Prostate gland (tissue), 2 donors: ENCODE measurements around the gene CDC34.

Source experiments
- CTCF ChIP-seq, 4 experiments: fragments of 200-600 bp in 2 of 4; fragments of 450-650 bp in 2 of 4; sonication (generic) in 2 of 4; IDR thresholded peaks; 1 replicate in 3 of 4; 2 replicates in 1 of 4; pipeline ENCODE4 v1.5.1; 2016 to 2019; ENCODE audit warnings: antibody characterized with exemption in 4 of 4, mild to moderate bottlenecking in 2 of 4, moderate library complexity in 2 of 4
- POLR2A ChIP-seq: fragments of 450-650 bp; IDR thresholded peaks from one replicate; pipeline ENCODE4 v1.6.1; 2016; ENCODE audit warnings: antibody characterized with exemption, mild to moderate bottlenecking

GRCh38 chr19:582497-583197 lies 51.1 kb downstream of the CDC34 start:
- TF ChIP-seq CTCF (IDR thresholded peaks at IDR 0.05) (no peak), POLR2A (no peak)
